ENCODE measurements around the gene PLCB4. TPM values are rescaled to one million over a fixed set of nuclear protein-coding genes. Genes with fewer than 3 reads are reported as not detected.

PLCB4 gene
- total and polyA plus RNA-seq, 8 donors: 6.2 to 15.3 (median 9.4) TPM

DNA sequence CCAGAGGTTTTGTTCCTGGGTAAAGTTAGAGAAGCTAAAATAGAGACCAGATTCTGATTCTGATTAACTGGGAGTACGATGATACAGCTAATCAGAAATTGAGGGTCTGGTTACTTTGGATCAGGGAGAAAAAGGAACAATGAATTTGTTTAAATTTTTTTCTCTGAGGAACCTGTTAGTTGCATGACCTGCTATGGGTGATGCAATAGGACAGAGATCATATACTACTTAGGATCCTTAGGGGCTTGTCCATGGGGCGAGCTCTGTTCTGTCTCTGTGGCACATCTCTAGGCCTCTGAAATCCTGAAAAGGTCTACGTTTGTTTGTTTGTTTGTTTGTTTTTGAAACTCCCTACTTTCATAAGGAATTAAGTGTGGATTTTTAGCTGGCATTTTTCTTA, 279.4 kb downstream of the PLCB4 start:
- DNase-seq (no peak), ATAC-seq (no peak)
- Histone ChIP-seq H3K27ac (no peak overlapping the region), H3K4me3 (no peak overlapping the region), H3K4me1 (peaks cover 5 to 16% of the 10 kb centered on the region in 2 donors), H3K36me3 (no peaks in the 10 kb centered on the region), H3K27me3 (no peaks in the 10 kb centered on the region), H3K9me3 (no peaks in the 10 kb centered on the region)
- TF ChIP-seq, protein P1, sequence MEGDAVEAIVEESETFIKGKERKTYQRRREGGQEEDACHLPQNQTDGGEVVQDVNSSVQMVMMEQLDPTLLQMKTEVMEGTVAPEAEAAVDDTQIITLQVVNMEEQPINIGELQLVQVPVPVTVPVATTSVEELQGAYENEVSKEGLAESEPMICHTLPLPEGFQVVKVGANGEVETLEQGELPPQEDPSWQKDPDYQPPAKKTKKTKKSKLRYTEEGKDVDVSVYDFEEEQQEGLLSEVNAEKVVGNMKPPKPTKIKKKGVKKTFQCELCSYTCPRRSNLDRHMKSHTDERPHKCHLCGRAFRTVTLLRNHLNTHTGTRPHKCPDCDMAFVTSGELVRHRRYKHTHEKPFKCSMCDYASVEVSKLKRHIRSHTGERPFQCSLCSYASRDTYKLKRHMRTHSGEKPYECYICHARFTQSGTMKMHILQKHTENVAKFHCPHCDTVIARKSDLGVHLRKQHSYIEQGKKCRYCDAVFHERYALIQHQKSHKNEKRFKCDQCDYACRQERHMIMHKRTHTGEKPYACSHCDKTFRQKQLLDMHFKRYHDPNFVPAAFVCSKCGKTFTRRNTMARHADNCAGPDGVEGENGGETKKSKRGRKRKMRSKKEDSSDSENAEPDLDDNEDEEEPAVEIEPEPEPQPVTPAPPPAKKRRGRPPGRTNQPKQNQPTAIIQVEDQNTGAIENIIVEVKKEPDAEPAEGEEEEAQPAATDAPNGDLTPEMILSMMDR (IDR thresholded peaks at IDR 0.05): no peak
- intact Hi-C loops (cut with DNase I): no loop called here

DNA sequence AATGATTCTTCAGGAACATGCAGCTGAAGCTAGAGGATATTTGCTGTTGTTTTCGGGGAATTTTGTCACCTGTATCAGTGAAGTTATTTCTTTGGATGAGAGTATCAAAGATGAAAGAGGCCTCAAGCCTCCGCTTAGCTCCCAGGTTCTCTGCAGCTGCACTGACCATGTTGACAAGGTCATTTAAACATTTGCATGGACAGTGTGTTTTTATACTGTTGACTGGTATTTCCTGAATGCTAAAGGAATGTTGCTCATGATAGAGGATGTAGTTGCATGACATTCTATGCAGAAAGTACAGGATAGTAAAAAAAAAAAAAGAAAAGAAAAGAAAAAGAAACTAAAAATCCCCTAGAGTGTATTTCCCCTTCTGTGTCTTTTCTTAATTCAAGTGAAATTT, 279.9 kb downstream of the PLCB4 start:
- H3K9me3 ChIP-seq: no peaks in the 10 kb centered on the region
- H3K36me3 ChIP-seq: no peaks in the 10 kb centered on the region
- intact Hi-C loops (cut with DNase I): no loop called here
- TF ChIP-seq, protein P1 (IDR thresholded peaks at IDR 0.05): no peak
- no peak for ATAC-seq
- H3K27ac ChIP-seq: no peak overlapping the region
- DNase-seq: no peak
- peaks cover 5 to 14% of the 10 kb centered on the region in 2 donors for H3K4me1 ChIP-seq
- no peak overlapping the region for H3K4me3 ChIP-seq
- H3K27me3 ChIP-seq: no peaks in the 10 kb centered on the region

DNA sequence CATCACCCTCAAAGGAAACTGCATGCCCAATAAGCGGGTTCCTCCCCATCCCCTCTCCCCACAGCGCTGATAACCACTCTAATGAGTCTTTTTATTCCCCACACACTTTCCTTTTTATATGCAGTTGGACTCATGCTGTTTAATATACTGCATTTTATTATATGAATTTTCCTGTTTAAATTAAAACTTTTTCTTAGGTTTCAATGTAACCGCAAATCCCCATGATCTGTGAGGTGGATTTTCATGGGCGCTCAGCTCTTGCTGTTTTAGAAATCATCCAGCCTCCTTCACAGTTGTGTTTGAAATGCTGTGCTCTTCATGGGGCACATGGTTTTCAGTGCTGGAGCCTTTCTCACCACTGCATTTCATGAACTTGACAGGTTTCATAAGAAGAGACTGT, 280.4 kb downstream of the PLCB4 start:
- Histone ChIP-seq H3K27me3 (no peaks in the 10 kb centered on the region), H3K36me3 (no peaks in the 10 kb centered on the region)
- ATAC-seq: no peak

DNA sequence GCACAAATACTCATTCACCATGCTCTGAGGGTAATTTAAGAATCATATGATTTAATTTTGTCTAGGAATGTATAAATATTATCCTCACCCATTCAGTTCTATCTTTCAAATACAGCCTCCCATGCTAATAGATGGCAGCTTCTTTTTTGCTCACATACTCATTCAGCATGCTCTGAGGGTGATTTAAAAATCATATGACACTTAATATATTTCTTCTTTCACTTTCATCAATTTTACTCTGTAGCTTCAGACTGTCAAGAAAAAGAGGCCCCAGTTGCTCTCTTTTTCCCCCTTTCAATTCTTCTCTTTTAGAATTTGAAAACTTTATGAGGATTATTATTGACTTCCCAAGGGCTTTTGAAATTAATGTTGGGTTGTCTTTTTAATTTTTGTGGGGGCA, 283.9 kb downstream of the PLCB4 start:
- Histone ChIP-seq H3K27me3 (no peaks in the 10 kb centered on the region), H3K27ac (no peak overlapping the region), H3K9me3 (no peaks in the 10 kb centered on the region), H3K36me3 (no peaks in the 10 kb centered on the region), H3K4me1 (peaks cover 0 to 7% of the 10 kb centered on the region in 2 donors), H3K4me3 (no peak overlapping the region)
- DNase-seq: no peak
- intact Hi-C loops (cut with DNase I): loop anchor here in 1 of 2 donors (10.0 kb wide), 1 partner anchor 558 kb away; no protein-coding TSS in a partner anchor
- TF ChIP-seq, protein P1 (IDR thresholded peaks at IDR 0.05): no peak
- ATAC-seq: no peak

More for the DNA sequence above, 280.4 kb downstream of the PLCB4 start:
- H3K4me1 ChIP-seq: peaks cover 5 to 9% of the 10 kb centered on the region in 2 donors
- no peak overlapping the region for H3K27ac ChIP-seq
- DNase-seq: no peak
- no peaks in the 10 kb centered on the region for H3K9me3 ChIP-seq
- TF ChIP-seq, protein P1 (IDR thresholded peaks at IDR 0.05): no peak
- intact Hi-C loops (cut with DNase I): no loop called here
- no peak overlapping the region for H3K4me3 ChIP-seq

DNA sequence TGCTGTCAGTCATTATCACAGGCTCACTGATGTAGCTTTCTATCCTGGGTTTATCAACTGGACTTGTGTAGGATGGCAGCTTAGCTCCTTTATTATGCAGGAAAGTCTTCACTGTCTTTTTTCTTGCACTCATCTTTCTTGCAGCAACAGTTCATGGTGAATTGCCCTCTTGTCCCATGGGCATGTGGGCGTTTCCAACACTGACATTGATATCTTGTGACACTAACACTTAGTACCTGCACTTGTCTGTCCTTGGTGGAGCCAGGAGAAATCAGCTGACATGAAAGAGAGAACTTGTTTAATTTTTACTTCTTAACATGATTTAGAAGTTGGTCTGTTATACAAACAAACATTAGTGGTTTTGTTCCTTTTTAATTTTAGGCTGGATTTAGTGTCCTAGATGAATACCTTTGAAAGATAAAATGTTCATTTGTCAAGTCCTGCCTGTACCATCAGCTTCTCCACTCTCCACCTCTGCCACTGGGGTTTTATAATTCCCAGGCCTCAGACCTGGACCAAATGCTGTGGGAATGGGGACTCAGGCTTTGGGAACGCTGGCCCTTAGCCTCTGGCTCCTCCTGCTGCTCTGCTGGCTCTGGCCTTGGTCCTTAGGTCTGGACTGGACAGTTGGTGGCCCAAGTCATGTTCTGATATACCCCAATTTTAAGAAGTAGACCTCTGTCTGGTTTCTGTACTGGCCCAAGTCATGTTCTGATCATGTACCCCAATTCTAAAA, 284.5 kb downstream of the PLCB4 start:
- Histone ChIP-seq H3K36me3 (no peaks in the 10 kb centered on the region), H3K9me3 (no peaks in the 10 kb centered on the region), H3K27me3 (no peaks in the 10 kb centered on the region), H3K4me1 (peaks cover 0 to 7% of the 10 kb centered on the region in 2 donors), H3K27ac (no peak overlapping the region), H3K4me3 (no peak overlapping the region)
- ATAC-seq: no peak
- intact Hi-C loops (cut with DNase I): loop anchor here in 1 of 2 donors (10.0 kb wide), 1 partner anchor 559 kb away; no protein-coding TSS in a partner anchor
- TF ChIP-seq, protein P1 (IDR thresholded peaks at IDR 0.05): no peak
- no peak for DNase-seq
